OCI-LY3 (cell line): Measurements from ENCODE around the gene TIMP3.

ENCODE experiments used
- H2AFZ ChIP-seq: fragments of 200-600, 300-600 bp; shearing (Covaris generic); 2 replicates; pipeline ENCODE4 v1.6.0; 2014; ENCODE audit warnings: antibody characterized with exemption, low read depth, low read length
- H3K27ac ChIP-seq: fragments of 200-600, 300-600 bp; sonication (generic); 2 replicates; pipeline ENCODE4 v1.5.1; 2014; ENCODE audit warnings: mild to moderate bottlenecking, low read length, moderate library complexity, mixed read lengths
- H3K27me3 ChIP-seq: fragments of 200-600, 300-600 bp; sonication (generic); 2 replicates; pipeline ENCODE4 v1.6.1; 2014; ENCODE audit warnings: low read depth, low read length, mixed read lengths
- H3K36me3 ChIP-seq: fragments of 200-600, 300-600 bp; sonication (generic); replicated peaks from 2 replicates; pipeline ENCODE3; 2014; ENCODE audit warnings: low read depth, low read length, mixed read lengths
- H3K4me1 ChIP-seq: fragments of 300-600, 200-600 bp; sonication (generic); 2 replicates; pipeline ENCODE4 v1.6.1; 2014; ENCODE audit warnings: low read length, mixed read lengths
- H3K4me2 ChIP-seq: fragments of 200-600, 300-600 bp; sonication (generic); 2 replicates; pipeline ENCODE4 v1.6.1; 2014; ENCODE audit warnings: low read length, mixed read lengths
- H3K4me3 ChIP-seq: fragments of 300-600, 200-600 bp; sonication (generic); 2 replicates; pipeline ENCODE4 v1.5.1; 2014; ENCODE audit warnings: antibody characterized with exemption, mild to moderate bottlenecking, low read length, moderate library complexity
- H3K79me2 ChIP-seq: fragments of 300-600, 200-600 bp; shearing (Covaris generic); 2 replicates; pipeline ENCODE4 v1.6.1; 2014; ENCODE audit warnings: mild to moderate bottlenecking, low read length, mixed read lengths
- H3K9ac ChIP-seq: fragments of 300-600, 200-600 bp; shearing (Covaris generic); 2 replicates; pipeline ENCODE4 v1.6.0; 2014; ENCODE audit warnings: mild to moderate bottlenecking, low read length, moderate library complexity
- H3K9me3 ChIP-seq: fragments of 200-600, 300-600 bp; shearing (Covaris generic); 2 replicates; pipeline ENCODE4 v1.6.1; 2014; ENCODE audit warnings: low read length, mixed read lengths; ENCODE audit not compliant: insufficient read depth
- H4K20me1 ChIP-seq: fragments of 200-600, 300-600 bp; sonication (generic); 2 replicates; pipeline ENCODE4 v1.6.1; 2016; ENCODE audit warnings: low read length, mixed read lengths; ENCODE audit not compliant: insufficient read depth
- EZH2phosphoT487 ChIP-seq: fragments of 200-600 bp; shearing (Covaris generic); IDR thresholded peaks from 2 replicates; pipeline ENCODE4 v1.6.1; 2018; ENCODE audit warnings: antibody characterized with exemption, mixed run types, low read depth
- TF ChIP-seq, protein P1 (sequence below): fragments of 200-600, 300-600 bp; sonication (generic); IDR thresholded peaks from 2 replicates; pipeline ENCODE4 v1.5.1; 2014; ENCODE audit warnings: antibody characterized with exemption, low read length, low read depth

TIMP3 gene

DNA sequence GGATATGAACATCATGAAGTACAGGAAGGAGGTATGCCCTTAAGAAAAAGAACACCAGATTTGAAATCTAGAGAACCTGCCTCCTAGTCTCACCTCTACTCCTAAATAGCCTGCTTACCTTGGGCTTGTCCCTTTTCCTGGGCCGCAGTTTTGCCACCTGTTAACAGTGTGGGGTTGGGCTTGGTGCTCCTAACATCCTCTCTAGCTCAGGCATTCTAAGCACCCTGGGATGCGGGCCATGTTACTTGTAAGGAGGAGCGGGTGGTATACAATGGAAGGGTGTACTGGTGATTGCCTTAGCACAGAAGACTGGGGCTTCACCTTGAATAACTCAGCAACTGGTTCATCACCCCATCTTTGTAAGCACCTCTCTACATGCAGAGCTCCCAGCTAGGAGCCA, 48.7 kb downstream of the TIMP3 start:
- Histone ChIP-seq H3K4me3 (no peak overlapping the region), H3K27ac (no peak overlapping the region), H3K36me3 (no peaks in the 10 kb centered on the region), H4K20me1 (no peaks in the 10 kb centered on the region; the same call in 1 of the 2 replicates), H2AFZ (no peak overlapping the region), H3K4me2 (no peak overlapping the region), H3K9me3 (no peaks in the 10 kb centered on the region), H3K27me3 (peaks cover 65% of the 10 kb centered on the region), H3K4me1 (no peaks in the 10 kb centered on the region), H3K79me2 (no peaks in the 10 kb centered on the region), H3K9ac (no peak overlapping the region)
- TF ChIP-seq, protein P1, sequence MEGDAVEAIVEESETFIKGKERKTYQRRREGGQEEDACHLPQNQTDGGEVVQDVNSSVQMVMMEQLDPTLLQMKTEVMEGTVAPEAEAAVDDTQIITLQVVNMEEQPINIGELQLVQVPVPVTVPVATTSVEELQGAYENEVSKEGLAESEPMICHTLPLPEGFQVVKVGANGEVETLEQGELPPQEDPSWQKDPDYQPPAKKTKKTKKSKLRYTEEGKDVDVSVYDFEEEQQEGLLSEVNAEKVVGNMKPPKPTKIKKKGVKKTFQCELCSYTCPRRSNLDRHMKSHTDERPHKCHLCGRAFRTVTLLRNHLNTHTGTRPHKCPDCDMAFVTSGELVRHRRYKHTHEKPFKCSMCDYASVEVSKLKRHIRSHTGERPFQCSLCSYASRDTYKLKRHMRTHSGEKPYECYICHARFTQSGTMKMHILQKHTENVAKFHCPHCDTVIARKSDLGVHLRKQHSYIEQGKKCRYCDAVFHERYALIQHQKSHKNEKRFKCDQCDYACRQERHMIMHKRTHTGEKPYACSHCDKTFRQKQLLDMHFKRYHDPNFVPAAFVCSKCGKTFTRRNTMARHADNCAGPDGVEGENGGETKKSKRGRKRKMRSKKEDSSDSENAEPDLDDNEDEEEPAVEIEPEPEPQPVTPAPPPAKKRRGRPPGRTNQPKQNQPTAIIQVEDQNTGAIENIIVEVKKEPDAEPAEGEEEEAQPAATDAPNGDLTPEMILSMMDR = no peak
- TF ChIP-seq EZH2phosphoT487 = no peak

DNA sequence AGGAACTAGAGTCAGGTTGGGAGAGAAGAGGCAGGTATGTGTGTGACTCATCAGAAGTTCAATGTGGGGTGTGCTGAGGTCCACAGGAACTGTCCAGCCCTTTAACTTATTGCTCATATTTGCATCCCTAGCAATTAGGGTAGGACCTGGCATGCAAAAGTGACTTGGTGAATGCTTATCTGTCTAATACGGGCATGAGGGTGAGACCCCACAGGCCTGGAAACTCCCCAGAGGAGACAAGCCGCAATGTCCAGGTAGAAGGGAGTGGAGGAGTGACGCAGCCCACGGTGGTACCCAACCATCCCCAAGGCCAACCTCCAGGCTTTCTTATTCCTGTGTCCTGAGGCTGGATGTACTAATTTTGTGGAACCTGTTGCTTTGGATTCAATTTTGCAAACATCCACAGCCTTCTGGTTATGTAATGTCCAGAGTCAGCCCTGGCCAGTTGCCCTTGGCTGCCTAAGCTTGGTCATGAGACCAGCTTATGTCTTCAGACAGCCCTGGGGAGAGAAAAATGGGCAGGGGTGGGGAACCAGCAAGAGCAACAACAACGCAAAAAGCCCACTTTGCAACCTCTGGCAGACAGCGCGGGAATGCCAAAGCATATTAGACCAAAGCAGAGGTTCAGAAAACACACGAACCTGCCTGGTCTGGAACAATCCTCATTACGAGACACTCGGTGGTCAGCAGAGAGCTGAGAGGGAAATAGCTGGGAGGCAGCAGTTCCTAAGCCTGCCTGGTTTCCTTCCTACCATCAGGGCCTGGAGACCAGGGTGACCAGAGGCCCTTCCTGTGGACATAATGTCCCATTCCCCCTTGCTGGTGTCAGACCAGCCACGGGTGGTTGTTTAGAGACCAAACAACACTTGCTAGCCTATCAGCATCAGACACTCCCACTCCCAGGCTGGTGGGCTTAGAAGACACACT, 49.3 kb downstream of the TIMP3 start:
- TF ChIP-seq, protein P1 = no peak
- TF ChIP-seq EZH2phosphoT487 = no peak
- H3K79me2 ChIP-seq = no peaks in the 10 kb centered on the region
- H2AFZ ChIP-seq = no peak overlapping the region
- no peaks in the 10 kb centered on the region; the same call in 1 of the 2 replicates for H4K20me1 ChIP-seq
- H3K27me3 ChIP-seq = peaks cover 66% of the 10 kb centered on the region
- H3K36me3 ChIP-seq = no peaks in the 10 kb centered on the region
- H3K27ac ChIP-seq = no peak overlapping the region
- H3K9me3 ChIP-seq = no peaks in the 10 kb centered on the region
- no peaks in the 10 kb centered on the region for H3K4me1 ChIP-seq
- no peak overlapping the region for H3K4me2 ChIP-seq
- no peak overlapping the region for H3K4me3 ChIP-seq
- no peak overlapping the region for H3K9ac ChIP-seq

DNA sequence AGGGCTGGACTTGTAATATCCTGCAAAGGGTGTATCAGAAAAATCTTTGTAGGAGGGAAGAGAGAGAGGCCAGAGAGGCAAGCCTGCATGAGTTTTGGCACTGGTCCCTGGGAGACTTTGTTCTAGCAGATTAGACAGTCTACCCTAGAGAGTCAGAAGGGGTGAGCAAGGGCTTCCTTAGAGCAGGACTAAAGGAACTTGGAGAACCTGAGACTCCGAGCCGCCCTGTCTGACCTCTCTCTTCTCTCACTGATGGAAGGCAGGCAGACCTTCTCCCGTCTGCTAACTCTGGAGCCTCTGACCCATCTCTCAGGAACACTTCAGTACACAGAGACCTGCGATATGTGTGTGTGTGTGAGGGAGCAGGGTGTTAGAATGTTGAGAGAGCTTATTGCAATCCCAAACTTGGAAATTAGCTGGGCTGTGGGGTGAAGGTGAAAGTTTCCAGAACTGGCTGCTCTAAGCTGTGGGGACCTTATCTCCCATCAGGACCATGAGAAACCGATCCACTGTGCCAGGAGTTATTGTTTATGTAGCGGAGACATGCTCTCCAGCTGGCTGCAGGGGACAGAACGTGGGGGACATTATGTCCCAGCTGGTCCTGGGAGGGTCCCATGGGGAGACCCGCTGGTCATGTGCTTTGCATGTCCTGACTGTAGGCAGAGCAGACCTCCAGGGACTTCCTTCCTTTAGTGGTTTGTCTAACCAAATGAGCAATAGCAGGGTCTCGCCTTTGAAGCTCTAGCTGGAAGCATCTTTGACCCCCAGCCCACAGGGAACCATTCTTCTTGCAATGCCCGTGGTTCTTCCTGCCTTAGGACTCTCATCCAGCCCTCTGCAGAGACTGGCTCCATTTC, 51.1 kb downstream of the TIMP3 start:
- H3K9me3 ChIP-seq = no peaks in the 10 kb centered on the region
- no peaks in the 10 kb centered on the region for H3K79me2 ChIP-seq
- peaks cover 77% of the 10 kb centered on the region for H3K27me3 ChIP-seq
- no peak overlapping the region for H3K27ac ChIP-seq
- no peaks in the 10 kb centered on the region for H3K4me1 ChIP-seq
- H3K4me3 ChIP-seq = no peak overlapping the region
- no peak overlapping the region for H3K9ac ChIP-seq
- H3K36me3 ChIP-seq = no peaks in the 10 kb centered on the region
- no peak overlapping the region for H3K4me2 ChIP-seq
- TF ChIP-seq, protein P1 = no peak
- TF ChIP-seq EZH2phosphoT487 = no peak
- no peaks in the 10 kb centered on the region; the same call in 1 of the 2 replicates for H4K20me1 ChIP-seq
- H2AFZ ChIP-seq = no peak overlapping the region

DNA sequence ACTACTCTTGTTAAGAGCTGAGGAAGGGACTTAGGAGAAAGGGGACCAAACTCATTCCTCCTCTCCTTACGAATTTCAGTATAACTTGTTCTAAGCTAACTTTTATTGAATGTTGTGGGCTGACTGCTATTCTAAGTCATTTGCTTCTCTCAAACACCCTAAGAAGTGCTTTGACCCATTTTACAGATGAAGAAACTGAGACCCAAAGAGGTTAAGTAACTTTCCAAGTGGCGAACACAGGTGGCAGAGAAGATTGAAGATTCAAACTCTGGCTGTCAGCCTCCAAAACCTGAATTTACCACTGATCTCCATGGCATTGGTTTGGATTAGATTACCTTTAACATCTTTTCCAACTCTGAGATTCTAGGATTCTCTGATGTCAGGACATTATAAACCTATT, 52.2 kb downstream of the TIMP3 start:
- H3K27ac ChIP-seq = no peak overlapping the region
- H2AFZ ChIP-seq = no peak overlapping the region
- no peaks in the 10 kb centered on the region for H3K36me3 ChIP-seq
- H3K9me3 ChIP-seq = no peaks in the 10 kb centered on the region
- H3K27me3 ChIP-seq = peaks cover 76% of the 10 kb centered on the region
- H4K20me1 ChIP-seq = no peaks in the 10 kb centered on the region; the same call in 1 of the 2 replicates
- no peak overlapping the region for H3K4me2 ChIP-seq
- H3K79me2 ChIP-seq = no peaks in the 10 kb centered on the region
- no peaks in the 10 kb centered on the region for H3K4me1 ChIP-seq
- no peak for TF ChIP-seq EZH2phosphoT487
- TF ChIP-seq, protein P1 = no peak
- no peak overlapping the region for H3K9ac ChIP-seq
- no peak overlapping the region for H3K4me3 ChIP-seq
